ENCODE data around the gene ZBTB8A. TPM values are rescaled to one million over a fixed set of nuclear protein-coding genes. Genes with fewer than 3 reads are reported as not detected.

ZBTB8A gene
- polyA plus RNA-seq, 3 donors, result 0.08 TPM; not detected in 2

DNA sequence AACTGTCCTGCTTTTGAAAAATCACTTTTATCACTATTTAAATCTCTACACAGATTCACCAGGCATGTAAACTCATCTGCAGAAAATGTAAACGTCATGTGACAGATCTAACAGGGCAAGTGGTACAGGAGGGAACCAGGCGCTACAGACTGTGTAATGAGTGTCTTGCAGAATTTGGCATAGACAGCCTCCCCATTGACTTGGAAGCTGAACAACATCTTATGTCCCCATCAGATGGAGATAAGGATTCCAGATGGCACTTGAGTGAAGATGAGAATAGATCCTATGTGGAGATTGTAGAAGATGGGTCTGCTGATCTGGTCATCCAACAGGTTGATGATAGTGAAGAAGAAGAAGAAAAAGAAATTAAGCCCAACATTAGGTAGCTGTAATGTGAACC is 60.8 kb downstream of the ZBTB8A start:
- H3K4me3 ChIP-seq (replicated peaks in 1 of 3; ENCODE audit: low read depth in 2 of 3, low read length in 3 of 3), result no peak overlapping the region
- no peak for DNase-seq
- H3K36me3 ChIP-seq (replicated peaks in 1 of 2; ENCODE audit: control insufficient read depth in 1 of 2, insufficient read depth in 2 of 2, low read length in 2 of 2), result no peaks in the 10 kb centered on the region
- no peak overlapping the region for H3K4me2 ChIP-seq (replicated peaks; ENCODE audit: extremely low read depth, low read length, poor library complexity, severe bottlenecking)
- no peak overlapping the region for H3K27ac Mint-ChIP-seq
- H3K4me1 ChIP-seq (ENCODE audit: control insufficient read depth in 1 of 2, insufficient read depth in 2 of 2, low read length in 2 of 2), result no peaks in the 10 kb centered on the region
- no peaks in the 10 kb centered on the region for H3K27me3 ChIP-seq (ENCODE audit: control insufficient read depth in 2 of 2, insufficient read depth in 2 of 2, low read length in 2 of 2)
- peaks cover 3% of the 10 kb centered on the region for H3K4me1 Mint-ChIP-seq
- no peaks in the 10 kb centered on the region for H3K36me3 Mint-ChIP-seq
- H2AFZ ChIP-seq (ENCODE audit: insufficient read depth, low read depth, low read length, poor library complexity, severe bottlenecking), result no peak overlapping the region
- H3K4me3 Mint-ChIP-seq, result no peak overlapping the region
- intact Hi-C loops (cut with micrococcal nuclease), result no loop called here
- peaks cover 0 to 1% (median 0%) of the 10 kb centered on the region in 3 donors for H3K27me3 Mint-ChIP-seq (ENCODE audit: low read depth in 3 of 3)
- peaks cover 0 to 1% (median 0%) of the 10 kb centered on the region in 7 donors for H3K9me3 Mint-ChIP-seq
- WGBS (ENCODE audit: insufficient coverage), result no CpG with 5 or more reads among the region's 2 CpGs
- H3K27ac ChIP-seq (ENCODE audit: low read depth in 1 of 2, low read length in 2 of 2), result no peak overlapping the region
- no peak overlapping the region for H3K9ac ChIP-seq (ENCODE audit: insufficient read depth, low read length, poor library complexity, severe bottlenecking)
- no peaks in the 10 kb centered on the region for H4K20me1 ChIP-seq (ENCODE audit: insufficient read depth, low read length)
- no peaks in the 10 kb centered on the region for H3K9me3 ChIP-seq (replicated peaks in 1 of 2; ENCODE audit: control insufficient read depth in 1 of 2, insufficient read depth in 1 of 2, low read length in 2 of 2)
- H3K79me2 ChIP-seq (ENCODE audit: insufficient read depth, low read length), result no peaks in the 10 kb centered on the region
- TF ChIP-seq, protein P1, sequence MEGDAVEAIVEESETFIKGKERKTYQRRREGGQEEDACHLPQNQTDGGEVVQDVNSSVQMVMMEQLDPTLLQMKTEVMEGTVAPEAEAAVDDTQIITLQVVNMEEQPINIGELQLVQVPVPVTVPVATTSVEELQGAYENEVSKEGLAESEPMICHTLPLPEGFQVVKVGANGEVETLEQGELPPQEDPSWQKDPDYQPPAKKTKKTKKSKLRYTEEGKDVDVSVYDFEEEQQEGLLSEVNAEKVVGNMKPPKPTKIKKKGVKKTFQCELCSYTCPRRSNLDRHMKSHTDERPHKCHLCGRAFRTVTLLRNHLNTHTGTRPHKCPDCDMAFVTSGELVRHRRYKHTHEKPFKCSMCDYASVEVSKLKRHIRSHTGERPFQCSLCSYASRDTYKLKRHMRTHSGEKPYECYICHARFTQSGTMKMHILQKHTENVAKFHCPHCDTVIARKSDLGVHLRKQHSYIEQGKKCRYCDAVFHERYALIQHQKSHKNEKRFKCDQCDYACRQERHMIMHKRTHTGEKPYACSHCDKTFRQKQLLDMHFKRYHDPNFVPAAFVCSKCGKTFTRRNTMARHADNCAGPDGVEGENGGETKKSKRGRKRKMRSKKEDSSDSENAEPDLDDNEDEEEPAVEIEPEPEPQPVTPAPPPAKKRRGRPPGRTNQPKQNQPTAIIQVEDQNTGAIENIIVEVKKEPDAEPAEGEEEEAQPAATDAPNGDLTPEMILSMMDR (IDR thresholded peaks at IDR 0.05), result no peak

DNA sequence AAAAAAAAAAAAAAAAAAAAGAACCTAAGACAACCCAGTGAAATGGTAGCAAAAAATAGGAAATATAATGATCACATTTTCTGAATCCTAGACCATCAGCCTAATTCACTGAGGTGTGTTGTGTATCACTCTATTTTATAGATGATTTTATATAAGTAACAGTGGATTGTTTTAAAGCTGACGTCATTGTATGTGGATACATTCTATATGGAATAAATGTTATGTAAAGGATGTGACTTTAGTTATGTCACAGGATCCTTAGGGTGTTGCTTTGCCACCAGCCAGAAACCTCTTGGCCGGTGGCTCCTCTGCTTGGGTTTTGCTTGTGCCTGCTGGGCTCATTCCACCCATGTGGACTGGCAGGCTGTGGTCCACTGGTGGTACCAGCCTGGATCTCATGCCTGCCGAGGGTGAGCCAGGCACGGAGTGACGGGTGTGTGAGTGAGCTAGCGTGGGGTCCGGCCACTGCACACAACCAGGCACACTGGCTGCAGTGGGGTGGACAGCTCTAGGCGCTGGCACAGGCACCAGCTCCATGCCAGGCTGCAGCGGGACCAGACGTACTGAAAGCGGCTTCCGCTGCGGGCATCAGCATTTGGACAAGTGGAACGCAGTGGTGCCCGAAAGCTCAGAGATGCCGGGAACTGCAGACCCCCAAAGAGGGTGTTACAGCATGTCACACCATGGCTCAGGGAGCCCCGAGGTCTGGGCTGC is 66.6 kb downstream of the ZBTB8A start:
- 96% methylated on average over 16 of the region's 17 CpGs for WGBS (ENCODE audit: insufficient coverage)
- H3K4me1 ChIP-seq (ENCODE audit: control insufficient read depth in 1 of 2, insufficient read depth in 2 of 2, low read length in 2 of 2), result no peaks in the 10 kb centered on the region
- peaks cover 0 to 3% (median 0%) of the 10 kb centered on the region in 7 donors for H3K9me3 Mint-ChIP-seq
- peaks cover 3% of the 10 kb centered on the region for H3K4me1 Mint-ChIP-seq
- TF ChIP-seq, protein P1 (IDR thresholded peaks at IDR 0.05), result no peak
- H3K27ac Mint-ChIP-seq, result peak overlapping the region in 1 of 7 donors; percentile 12
- H3K27me3 Mint-ChIP-seq (ENCODE audit: low read depth in 3 of 3), result peaks cover 0 to 1% (median 0%) of the 10 kb centered on the region in 3 donors
- intact Hi-C loops (cut with micrococcal nuclease), result no loop called here
- no peaks in the 10 kb centered on the region for H3K79me2 ChIP-seq (ENCODE audit: insufficient read depth, low read length)
- H3K9ac ChIP-seq (ENCODE audit: insufficient read depth, low read length, poor library complexity, severe bottlenecking), result no peak overlapping the region
- H4K20me1 ChIP-seq (ENCODE audit: insufficient read depth, low read length), result no peaks in the 10 kb centered on the region
- no peaks in the 10 kb centered on the region for H3K36me3 ChIP-seq (replicated peaks in 1 of 2; ENCODE audit: control insufficient read depth in 1 of 2, insufficient read depth in 2 of 2, low read length in 2 of 2)
- H3K4me3 ChIP-seq (replicated peaks in 1 of 3; ENCODE audit: low read depth in 2 of 3, low read length in 3 of 3), result no peak overlapping the region
- no peak overlapping the region for H3K4me3 Mint-ChIP-seq
- no peaks in the 10 kb centered on the region for H3K9me3 ChIP-seq (replicated peaks in 1 of 2; ENCODE audit: control insufficient read depth in 1 of 2, insufficient read depth in 1 of 2, low read length in 2 of 2)
- DNase-seq, result no peak
- H3K36me3 Mint-ChIP-seq, result no peaks in the 10 kb centered on the region
- no peaks in the 10 kb centered on the region for H3K27me3 ChIP-seq (ENCODE audit: control insufficient read depth in 2 of 2, insufficient read depth in 2 of 2, low read length in 2 of 2)
- no peak overlapping the region for H3K27ac ChIP-seq (ENCODE audit: low read depth in 1 of 2, low read length in 2 of 2)
- H3K4me2 ChIP-seq (replicated peaks; ENCODE audit: extremely low read depth, low read length, poor library complexity, severe bottlenecking), result no peak overlapping the region
- H2AFZ ChIP-seq (ENCODE audit: insufficient read depth, low read depth, low read length, poor library complexity, severe bottlenecking), result no peak overlapping the region
